GF-D8 (cell line): Measurements from ENCODE around the gene GRB10.
A peak's percentile ranks its signal among the peaks of the same experiment; 100 is the strongest.
"Not testable (repeated sequence)": the region's sequence is repeated elsewhere in the genome, so short reads cannot be mapped to it uniquely, and the experiment has no call there.

ENCODE experiments used
- DNase-seq: peaks from one replicate; lab custom pipeline; 2025; lab: John Stamatoyannopoulos, UW

Gene GRB10

DNA sequence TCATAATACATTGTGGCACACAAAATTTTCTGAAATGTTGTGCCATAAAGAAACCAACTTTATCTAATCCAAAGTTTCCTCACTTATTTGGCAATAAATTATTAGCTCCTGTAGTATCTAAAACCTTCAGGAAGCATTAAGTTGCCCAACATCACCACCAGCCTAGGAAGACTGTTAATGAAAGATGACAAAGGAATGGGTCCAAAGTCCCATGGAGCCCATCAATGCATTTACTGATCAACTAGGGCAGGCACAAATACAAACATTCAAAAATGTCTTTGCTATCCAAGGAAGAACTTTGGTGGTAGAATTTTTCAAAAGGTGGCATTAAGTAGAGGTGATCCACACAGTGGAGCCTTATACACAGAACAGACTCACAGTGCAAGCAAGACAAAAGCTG is 4.5 kb downstream of the GRB10 start:
- DNase-seq, result no peak

DNA sequence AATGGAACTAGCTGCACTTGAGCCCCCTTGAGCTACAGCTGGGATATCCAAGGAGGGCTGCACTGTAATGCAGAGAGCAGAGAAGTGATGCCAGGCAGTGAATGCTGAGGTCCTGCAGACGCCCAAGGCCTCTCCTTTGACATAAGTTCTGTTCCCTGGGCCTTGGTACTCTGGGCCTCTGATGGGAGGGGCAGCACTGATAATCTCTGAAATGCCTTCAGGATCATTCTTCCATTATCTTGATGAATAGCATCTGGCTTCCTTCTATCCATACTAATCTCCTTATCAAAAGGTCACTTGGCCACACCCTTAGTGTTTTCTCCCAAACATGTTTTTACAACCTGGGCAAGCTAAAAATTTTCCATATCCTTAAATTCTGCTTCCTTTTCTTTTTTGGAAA is 6.9 kb downstream of the GRB10 start:
- no peak for DNase-seq

DNA sequence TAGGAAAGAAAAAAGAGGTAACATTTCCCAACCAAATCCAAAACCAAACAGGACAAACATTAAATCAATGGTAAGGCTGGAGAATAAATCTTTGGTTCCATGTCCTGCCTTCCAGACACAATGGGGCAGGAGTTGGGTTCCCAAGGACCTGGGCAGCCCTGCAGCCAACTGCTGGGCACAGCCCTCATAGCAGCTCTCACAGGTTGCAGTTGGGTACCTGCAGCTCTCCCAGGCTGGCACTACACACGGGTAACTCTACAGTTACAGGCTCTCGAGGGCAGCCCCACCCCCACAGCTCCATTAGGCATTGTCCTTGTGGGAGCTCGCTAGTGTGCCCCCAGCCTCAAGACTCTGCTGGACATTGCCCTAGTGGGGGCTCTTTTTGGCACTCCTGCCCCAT is 7.5 kb downstream of the GRB10 start:
- no peak for DNase-seq

DNA sequence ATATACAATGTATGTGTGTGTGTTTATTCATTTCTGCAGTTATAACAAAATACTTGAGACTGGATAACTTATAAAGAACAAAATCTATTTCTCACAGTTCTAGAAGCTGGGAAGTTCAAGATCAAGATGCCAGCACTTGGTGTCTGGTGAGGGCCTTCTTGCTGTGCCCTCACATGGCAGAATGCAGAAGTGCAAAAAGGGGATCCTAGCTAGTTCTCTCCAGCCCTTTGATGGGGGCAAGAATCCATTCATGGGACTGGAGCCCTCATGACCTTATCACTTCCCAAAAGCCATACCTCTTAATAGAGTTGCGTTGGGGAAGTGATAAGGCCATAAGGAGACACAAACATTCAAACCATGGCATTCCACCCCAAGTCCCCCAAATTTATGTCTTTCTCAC is 8.4 kb downstream of the GRB10 start:
- DNase-seq, result peak; percentile 8

DNA sequence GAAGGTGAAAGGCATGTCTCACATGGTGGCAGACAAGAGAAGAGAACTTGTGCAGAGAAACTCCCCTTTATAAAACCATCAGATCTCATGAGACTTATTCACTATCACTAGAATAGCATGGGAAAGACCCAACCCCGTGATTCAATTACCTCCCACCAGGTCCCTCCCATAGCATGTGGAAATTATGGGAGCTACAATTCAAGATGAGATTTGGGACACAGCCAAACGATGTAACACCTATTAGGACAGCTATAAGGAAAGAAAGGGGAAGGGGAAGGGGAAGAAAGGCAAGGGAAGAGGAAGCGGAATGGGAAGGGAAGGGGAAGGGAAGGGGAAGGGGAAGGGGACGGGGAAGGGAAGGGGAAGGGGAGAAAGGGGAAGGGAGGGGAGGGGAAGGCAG is 9.6 kb downstream of the GRB10 start:
- not testable (repeated sequence) for DNase-seq

DNA sequence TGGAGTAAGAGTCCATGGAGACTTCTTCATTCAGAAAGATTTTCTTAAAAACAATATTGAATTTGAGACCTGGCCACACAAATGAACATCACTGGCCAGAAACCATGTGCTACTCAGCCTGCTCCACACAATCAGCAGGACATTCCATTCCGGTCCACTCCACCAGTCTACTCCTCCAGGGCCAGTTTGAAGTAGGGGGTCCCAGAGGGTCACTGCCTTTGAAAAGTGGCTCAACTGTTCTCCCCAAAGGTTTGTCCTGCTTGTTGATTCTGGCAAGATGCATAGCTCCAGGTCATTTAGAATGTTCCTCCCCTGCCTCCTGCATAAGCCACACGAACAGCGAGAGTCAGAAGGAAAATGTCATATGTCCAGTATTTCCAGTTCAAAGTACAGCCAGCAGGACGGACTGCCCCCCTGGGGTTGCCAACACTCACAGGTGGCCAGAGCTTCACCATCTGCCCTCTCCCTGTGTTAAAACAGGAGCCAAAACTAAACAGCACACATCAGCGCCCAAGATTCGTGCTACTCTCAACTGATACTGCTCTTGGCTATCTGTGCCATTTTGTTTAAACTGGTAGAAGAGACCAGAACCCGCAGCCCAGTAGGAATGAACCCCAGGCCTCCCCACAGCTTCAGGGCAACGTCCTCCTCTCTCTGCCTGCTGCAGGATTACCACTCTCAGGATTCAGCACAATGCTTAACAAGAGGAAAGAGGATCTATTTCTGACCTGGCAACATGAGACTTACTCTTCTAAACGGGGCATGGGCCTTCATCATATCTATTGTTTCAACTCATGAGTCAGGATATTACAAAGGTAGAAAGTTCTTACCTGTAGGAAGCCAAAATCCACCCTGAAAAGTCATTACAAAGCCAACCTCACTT is 11.3 kb downstream of the GRB10 start:
- DNase-seq, result no peak

DNA sequence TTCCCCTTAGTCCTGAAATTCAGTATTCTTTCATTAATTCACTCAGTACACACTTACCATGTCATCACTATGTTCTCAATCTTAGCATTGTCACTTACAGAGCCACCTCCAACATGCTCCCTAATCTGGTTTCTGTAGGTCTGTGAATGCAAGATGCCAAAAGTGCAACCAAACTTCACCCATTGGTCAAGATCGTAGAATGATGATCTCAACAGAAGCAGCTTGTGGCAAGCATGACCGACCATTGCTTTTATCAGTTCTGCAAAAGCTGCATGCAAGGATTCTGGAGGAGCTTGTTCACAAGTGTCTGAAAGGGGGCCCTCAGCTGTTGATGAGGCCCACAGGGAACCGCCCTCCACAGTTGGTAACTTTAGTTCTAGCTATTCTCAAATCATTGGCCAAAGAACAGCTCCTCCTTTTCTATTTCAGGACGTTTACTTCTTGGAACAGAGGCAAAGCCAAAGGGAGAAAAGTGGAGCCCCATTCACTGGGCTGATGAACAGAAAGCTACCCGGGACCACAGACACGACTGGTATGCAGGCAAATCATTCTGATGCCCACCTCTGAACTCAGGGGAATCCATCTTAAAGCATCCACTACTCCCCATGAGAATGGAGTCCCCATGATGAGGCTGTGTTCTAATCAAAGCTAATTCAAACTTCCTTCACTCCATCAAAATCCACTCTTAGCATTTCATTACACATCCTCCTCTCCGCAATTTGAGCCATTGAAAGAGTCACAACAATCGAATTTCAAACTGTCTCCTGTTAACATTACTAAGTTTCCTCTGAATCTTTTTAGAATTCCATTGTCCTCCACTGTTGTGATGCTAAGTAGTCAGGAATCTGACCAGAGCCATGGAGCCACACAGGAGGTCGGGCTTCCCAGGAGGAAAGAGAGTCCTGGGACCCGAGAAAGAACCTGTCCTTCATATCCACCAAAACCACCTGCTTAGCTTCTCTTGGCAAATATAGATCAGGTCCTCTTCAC is 13.9 kb downstream of the GRB10 start:
- no peak for DNase-seq

DNA sequence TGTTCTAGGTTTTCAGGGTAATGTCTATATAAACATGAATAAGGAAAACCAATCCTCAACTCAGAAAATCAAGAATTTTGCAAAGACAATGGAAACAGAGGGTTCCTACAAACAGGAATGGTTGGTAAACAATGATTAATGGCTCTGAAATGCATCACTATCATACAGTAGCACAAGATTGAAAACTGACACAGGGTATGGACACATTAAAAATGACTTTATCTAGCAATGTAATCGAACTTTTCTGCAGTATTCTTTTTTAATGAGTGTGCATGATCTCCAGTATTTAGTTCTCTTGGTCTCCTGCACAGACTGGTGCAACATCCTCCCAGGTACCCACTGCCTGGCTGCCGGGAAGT is 15.9 kb downstream of the GRB10 start:
- no peak for DNase-seq

DNA sequence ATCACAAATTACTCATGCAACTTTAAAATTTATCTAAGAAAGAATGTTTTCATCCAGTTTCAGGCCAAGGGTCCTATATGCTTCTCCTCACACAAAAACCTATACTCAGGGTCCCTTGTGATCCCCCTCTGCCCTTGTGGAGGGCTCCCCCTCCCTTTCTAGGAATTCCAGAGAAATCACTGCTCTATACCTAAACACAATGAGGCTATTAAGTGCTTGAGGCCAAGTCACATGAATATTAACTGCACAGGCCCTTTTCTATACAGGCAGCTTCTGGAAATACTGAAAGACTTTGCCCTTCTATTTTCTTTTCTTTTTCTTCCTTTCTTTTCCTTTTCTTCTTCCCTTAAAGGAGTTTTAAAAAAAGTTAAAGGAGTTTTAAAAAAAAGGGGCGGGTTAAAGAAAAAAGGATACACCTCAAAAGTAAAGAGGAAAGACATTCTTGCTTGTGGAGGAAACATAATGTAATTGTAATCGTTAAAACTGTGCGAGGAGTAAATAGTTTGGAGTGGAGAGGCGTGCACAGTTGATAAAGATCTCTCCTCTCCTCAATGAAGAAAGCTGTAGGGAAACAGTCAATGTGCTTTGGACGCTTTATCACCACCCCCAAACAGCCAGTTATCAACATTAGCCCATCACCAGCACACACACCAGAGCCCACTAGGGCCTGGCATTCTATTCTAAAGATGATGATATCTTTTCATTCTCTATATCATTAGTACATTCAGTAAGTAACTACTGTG is 16.4 kb downstream of the GRB10 start:
- no peak for DNase-seq

DNA sequence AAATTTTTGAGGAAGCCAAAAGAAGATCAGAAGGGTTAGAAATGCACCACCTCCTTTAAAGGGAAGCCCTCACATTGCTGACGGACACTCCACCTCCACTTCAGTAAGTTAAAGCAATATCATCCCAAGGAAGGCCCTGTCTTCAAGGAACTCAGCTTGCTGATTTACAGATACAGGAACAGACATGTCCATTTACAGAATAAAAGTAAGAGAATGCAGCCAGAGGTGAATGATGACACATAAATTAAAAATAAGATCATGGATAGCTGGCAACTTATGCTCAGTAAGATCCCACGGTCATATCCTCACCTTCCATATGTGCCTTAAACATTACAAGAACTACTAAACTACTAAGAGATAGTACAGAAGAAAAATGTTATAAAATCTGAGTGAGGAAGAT is 20.4 kb downstream of the GRB10 start:
- no peak for DNase-seq

DNA sequence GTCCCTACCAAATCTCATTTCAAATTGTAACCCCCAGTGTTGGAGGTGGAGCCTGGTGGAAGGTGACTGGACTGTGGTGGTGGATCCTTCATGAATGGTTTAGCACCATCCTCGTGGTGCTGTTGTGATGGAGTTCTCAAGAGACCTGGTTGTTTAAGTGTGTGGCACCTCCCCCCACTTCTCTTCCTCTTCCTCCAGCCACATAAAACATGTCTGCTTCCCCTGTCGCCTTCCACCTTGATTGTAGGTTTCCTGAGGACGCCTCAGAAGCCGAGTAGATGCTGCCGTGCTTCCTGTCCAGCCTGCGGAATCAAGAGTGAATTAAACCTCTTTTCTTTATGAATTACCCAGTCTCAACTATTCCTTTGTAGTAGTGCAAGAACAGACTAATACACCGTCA is 21.0 kb downstream of the GRB10 start:
- peak; percentile 17 for DNase-seq

DNA sequence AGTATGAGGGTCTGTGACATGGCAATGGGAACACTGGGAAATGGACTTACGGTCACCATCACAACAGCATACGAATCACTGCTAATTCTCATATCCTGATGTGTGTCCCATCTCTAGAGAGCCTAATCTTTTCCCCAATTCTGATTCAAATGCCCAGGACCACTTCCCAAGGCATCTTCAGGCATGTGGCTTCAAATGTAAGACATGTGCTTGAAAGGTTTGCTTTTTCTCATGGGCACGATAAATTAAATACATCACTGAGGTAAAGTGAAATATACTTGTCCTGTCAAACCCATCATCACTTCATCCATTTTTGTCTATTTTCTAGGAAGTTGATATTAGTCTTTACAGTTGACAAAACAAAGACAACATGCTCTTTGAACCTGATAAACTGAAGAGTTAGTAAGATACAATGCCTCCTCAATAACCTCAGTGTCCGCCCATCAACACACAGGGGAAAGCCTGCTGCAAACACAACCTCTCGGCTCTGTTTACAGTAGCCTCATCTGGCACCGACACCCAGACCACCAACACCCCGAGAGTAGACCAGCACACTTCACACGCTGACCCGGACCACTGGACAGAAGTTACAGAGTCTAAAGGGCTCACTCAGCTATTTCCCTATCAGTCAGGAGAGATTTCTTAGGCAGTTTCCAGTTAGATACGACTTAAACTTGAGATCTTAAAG is 24.8 kb downstream of the GRB10 start:
- no peak for DNase-seq

DNA sequence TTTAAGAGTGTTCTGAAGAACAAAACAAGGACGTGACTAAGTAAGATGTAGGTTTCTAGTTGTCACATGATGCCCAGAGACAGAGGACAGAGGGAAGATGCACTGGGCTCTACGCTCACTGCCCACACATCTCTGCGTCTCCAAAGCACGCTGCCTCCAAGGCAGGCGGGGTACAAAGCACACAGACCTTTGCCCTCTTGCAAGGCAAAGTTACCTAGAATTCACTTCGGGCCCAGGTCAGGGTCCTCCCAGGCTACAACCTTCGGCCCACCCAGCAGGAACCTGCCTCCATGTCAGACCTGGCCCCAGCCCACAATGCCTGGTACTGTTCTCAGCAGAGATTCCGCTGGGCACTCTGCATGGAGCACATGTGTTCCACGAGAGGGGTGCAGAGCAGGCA is 26.5 kb downstream of the GRB10 start:
- DNase-seq, result no peak

DNA sequence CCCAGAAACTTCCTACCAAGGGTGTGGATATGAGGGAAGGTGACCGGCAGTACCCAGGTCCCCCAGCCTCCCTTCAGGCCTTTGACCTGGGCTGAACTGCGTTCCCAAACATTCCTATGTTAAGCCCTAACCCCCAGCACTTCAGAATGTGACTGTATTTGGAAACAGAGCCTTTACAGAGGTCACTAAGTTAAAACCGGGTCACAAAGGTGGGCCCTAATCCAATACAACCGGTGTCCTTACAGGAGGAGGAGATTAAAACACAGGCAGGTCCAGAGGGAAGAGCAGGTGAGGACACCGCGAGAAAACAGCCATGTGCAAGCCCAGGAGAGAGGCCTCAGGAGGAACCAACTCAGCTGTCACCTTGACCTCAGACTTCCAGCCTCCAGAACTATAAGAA is 28.0 kb downstream of the GRB10 start:
- no peak for DNase-seq

DNA sequence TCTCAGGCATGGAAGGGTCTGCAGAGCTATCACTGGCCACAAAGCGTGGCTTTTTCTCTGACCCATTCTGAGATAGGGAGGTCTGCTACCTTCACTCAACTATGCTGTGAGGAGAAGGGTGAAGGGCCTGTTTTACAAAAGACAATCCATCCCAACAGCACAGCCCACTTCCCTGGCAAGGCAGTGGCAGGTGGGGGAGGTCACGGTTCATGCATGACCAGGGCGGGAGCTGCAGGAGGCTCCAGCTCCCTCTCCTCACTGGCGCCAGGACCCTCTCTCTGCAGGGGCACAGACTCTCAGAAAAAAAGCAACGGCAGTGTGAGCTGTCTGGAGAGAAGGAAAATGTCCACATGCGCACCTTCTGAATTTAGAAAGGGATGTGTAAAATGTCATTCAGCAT is 28.5 kb downstream of the GRB10 start:
- DNase-seq, result no peak

DNA sequence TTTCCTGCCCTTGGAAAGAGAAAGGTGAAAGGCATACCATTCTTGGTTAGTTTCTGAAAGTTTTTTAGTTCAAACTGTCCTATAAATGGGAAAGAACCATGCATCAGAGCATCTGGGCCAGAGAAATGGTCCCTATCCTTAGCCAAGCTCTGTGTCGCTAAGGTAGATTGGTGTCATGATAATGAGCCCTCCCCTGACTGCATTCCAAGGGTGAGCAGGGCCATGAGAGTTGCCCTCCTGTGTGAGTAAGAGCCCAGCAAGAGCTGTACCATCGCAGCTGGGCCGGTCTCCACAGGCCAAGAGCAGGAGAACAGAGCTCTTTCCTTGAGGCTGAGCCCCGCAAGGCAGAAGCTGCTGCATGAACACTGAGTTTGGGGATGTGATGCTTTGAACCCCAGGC is 30.3 kb downstream of the GRB10 start:
- no peak for DNase-seq

DNA sequence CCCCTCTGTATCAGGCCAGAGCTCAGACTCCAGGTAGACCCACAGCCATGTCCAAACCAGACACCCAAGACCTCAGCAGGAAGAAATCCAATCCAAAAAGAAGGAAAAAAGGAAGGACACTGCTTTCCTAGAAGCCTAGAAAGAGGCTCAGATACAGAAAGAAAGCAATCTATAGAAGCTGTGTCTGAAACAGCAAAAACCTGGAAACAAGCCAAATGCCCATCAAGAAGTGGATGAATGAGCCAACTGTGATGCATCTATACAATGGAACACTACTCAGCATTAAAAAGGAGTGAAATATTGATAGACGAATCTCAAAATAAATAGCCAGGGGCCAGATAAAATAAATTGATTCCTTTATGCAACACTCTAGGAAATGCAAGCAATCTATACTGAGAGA is 31.6 kb downstream of the GRB10 start:
- DNase-seq, result no peak

DNA sequence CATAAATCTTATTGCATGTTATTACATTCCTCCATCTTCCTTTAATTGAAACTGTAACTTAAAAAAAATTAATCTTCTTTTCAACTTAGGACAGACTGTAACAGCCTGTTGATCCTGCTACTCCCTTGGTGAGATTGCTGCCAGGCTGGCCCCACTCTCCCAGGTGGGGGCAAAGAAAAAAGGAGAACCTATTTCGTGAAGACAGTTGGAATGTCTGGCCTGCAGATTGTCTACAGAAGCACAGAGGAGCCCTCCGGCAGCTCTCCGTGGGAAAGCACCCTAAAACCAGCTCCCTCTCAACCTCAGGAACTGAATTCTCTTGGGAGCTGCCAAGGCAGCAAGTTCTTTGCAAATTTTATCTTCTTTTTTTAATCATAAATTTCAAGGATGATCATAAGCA is 32.8 kb downstream of the GRB10 start:
- no peak for DNase-seq

DNA sequence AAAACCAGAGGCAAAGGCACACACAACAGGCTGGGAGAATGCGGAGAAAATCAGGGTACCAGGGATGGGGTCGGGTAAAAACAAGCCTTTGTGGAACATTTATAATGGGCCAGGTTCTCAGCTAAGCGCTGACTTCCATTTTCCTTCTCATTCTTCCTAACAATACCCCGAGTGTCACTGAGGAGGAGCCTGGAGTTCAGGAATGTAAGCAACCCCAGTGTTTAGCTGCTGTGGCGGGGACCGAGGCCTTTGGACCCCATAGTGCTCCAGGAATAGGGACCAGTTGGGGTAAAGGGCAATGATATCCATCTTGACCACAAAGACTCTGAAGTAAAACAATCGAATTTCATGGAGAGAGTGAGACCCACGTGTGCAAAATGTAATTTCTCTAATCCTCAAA is 34.2 kb downstream of the GRB10 start:
- DNase-seq, result no peak

DNA sequence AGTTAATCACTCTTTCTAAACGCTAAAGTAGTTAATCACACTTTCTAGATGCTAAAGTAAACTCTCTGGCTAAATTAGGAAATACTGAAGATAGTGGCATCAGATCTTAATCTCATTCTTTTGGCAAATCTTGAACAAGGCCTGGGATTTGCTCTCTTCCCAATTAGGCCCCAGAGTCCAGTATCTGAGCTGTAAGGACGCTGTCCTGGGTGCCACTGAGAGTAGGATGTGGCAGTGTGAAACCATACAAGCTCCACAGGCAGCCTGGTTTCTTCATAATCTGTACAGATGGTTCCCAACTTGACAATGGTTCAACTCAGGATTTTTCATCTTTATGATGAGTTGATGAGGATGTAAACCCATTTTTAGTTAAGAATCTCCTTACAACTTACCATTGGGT is 36.9 kb downstream of the GRB10 start:
- no peak for DNase-seq

DNA sequence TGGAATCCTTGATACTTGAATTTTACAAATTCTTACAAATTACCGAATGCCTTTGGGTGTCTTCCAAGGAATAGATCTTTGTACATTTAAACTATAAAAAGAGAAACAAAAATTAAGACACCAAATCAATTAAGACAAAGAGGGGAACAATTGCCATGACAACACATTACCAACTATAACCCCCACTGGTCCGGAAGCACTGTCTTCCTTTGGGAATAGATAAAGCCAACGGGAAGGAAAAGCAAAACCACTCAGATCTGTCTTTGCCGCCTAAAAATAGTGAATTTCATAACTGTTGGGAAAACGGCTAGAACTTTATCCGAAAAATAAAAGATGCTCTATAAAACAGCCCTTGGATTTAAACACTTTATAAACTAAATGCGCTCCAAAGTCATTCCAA is 37.4 kb downstream of the GRB10 start:
- DNase-seq, result peak; percentile 28

DNA sequence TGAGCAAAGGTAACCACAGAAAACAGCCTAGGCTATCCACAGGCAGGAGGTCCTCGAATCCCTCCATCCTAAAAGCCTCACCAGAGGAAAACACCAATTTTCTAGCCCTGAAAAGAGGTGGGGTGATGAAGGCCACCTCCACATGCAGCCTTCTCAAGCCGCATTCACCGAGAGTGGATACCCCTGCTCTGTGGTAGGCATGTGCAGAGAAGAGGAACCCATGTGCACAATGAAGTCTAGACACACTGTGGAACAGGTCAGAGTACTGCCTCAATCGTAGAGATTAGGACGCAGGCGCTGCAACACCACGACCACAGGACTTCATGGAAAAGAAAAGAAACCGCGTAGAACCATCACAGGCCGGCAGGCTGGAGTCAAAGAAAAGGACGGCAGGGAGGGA is 38.8 kb downstream of the GRB10 start:
- DNase-seq, result no peak
